Left ventricle myocardium inferior (tissue), 1 donor: ENCODE measurements around the gene PDK4. TPM values are rescaled to one million over a fixed set of nuclear protein-coding genes. Genes with fewer than 3 reads are reported as not detected.
"Not testable (repeated sequence)": the region's sequence is repeated elsewhere in the genome, so short reads cannot be mapped to it uniquely, and the experiment has no call there.

Experiments
- DNase-seq: peaks from one replicate; pipeline ENCODE4 v3.0.0-alpha.2; 2020
- H3K27ac ChIP-seq: fragments of 200-600 bp; replicated peaks from 2 replicates; pipeline ENCODE4 v1.8.0; 2021
- H3K27me3 ChIP-seq: fragments of 200-600 bp; 2 replicates; pipeline ENCODE4 v1.8.0; 2021; ENCODE audit warnings: low read depth
- H3K36me3 ChIP-seq: fragments of 200-600 bp; 2 replicates; pipeline ENCODE4 v1.8.0; 2021
- H3K4me1 ChIP-seq: fragments of 200-600 bp; 2 replicates; pipeline ENCODE4 v1.8.0; 2021
- H3K4me3 ChIP-seq: fragments of 200-600 bp; 2 replicates; pipeline ENCODE4 v1.8.0; 2021; ENCODE audit warnings: mild to moderate bottlenecking, moderate library complexity
- H3K9me3 ChIP-seq: fragments of 200-600 bp; replicated peaks from 2 replicates; pipeline ENCODE4 v1.8.0; 2021
- CTCF ChIP-seq: fragments of 200-600 bp; IDR thresholded peaks from 2 replicates; pipeline ENCODE4 v1.8.0; 2021; ENCODE audit warnings: antibody characterized with exemption, mild to moderate bottlenecking, borderline replicate concordance
- intact Hi-C: fragments of 100-400 bp; cut with micrococcal nuclease; formaldehyde crosslinking; loops from one replicate; pipeline ENCODE4 v1.11.0; 2022
- total RNA-seq: library from RNA; stranded (reverse); fragmentation: NEBNext Ultra II Directional; extraction: Animal tissue kit (Norgen Biotek cat#: 25700); gene quantifications from one replicate; pipeline ENCODE4 v1.2.1, GENCODE V29; 2021
- donor health status: DM: no; HTN: yes; CAD: no; lungs with severe emphysema.

Gene PDK4
- total RNA-seq, 1 donor from 2014 or later: 325 TPM

DNA sequence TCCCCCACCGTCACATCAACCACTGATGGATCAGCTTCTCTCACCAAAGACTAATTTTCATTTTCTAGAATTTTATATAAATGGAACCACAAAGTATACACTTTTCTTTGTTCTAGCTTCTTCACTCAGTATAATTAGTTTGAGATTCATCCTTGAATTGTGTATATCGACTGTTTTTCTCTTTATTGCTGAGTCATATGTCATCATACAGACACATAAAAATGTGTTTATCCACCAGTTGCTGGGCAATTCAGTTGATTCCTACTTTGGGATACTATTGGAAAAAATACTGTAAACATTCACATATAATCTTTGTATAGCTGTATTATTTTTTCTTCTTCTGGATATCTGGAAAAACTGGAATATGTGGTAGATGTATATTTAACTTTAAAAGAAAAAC, 26.6 kb downstream of the PDK4 start:
- intact Hi-C loops: no loop called here
- DNase-seq: no peak
- TF ChIP-seq CTCF: no peak
- H3K27ac ChIP-seq: no peak overlapping the region
- H3K9me3 ChIP-seq: peaks cover 4% of the 10 kb centered on the region
- H3K36me3 ChIP-seq: no peaks in the 10 kb centered on the region
- H3K4me3 ChIP-seq: no peak overlapping the region
- H3K4me1 ChIP-seq: no peaks in the 10 kb centered on the region
- no peaks in the 10 kb centered on the region for H3K27me3 ChIP-seq

GRCh38 chr7:95560674-95561073, 35.6 kb downstream of the PDK4 start:
- H3K4me1 ChIP-seq: no peaks in the 10 kb centered on the region
- no peak for TF ChIP-seq CTCF
- H3K27ac ChIP-seq: no peak overlapping the region
- no peaks in the 10 kb centered on the region for H3K9me3 ChIP-seq
- no peaks in the 10 kb centered on the region for H3K36me3 ChIP-seq
- intact Hi-C loops: no loop called here
- H3K27me3 ChIP-seq: no peaks in the 10 kb centered on the region
- DNase-seq: no peak
- H3K4me3 ChIP-seq: no peak overlapping the region

- Histone ChIP-seq H3K36me3 (no peaks in the 10 kb centered on the region), H3K9me3 (no peaks in the 10 kb centered on the region), H3K27me3 (no peaks in the 10 kb centered on the region), H3K27ac (no peak overlapping the region), H3K4me3 (no peak overlapping the region), H3K4me1 (no peaks in the 10 kb centered on the region)
- TF ChIP-seq CTCF: no peak
- intact Hi-C loops: no loop called here
- no peak for DNase-seq
Observed at GRCh38 chr7:95558864-95559263, 37.5 kb downstream of the PDK4 start.

DNA sequence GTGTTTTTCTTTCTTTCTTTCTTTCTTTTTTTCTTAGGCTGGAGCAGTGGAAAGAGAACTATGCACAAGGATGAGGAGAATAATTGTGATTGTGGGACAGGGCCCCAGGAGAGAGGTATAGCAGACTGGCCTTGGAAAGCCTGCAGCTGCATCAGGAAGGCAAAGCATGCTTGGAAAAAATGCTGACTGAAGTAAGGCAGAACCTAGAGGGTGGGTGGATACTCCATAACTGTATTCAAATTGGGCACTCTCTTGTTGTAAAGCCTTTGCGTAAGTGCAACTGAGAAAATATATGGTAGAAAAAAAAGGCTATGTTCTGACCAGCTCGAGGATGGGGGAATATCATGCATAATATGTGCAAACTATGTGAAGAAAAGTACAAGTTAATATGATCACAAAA, 39.5 kb downstream of the PDK4 start:
- Histone ChIP-seq H3K27me3 (no peaks in the 10 kb centered on the region), H3K4me1 (no peaks in the 10 kb centered on the region), H3K36me3 (no peaks in the 10 kb centered on the region), H3K9me3 (no peaks in the 10 kb centered on the region), H3K27ac (no peak overlapping the region), H3K4me3 (no peak overlapping the region)
- intact Hi-C loops: no loop called here
- no peak for DNase-seq
- no peak for TF ChIP-seq CTCF

GRCh38 chr7:95553939-95554338, 42.4 kb downstream of the PDK4 start:
- no peaks in the 10 kb centered on the region for H3K27me3 ChIP-seq
- peaks cover 25% of the 10 kb centered on the region for H3K4me1 ChIP-seq
- intact Hi-C loops: no loop called here
- no peak for TF ChIP-seq CTCF
- H3K4me3 ChIP-seq: no peak overlapping the region
- no peak for DNase-seq
- H3K36me3 ChIP-seq: no peaks in the 10 kb centered on the region
- no peak overlapping the region for H3K27ac ChIP-seq
- no peaks in the 10 kb centered on the region for H3K9me3 ChIP-seq

DNA sequence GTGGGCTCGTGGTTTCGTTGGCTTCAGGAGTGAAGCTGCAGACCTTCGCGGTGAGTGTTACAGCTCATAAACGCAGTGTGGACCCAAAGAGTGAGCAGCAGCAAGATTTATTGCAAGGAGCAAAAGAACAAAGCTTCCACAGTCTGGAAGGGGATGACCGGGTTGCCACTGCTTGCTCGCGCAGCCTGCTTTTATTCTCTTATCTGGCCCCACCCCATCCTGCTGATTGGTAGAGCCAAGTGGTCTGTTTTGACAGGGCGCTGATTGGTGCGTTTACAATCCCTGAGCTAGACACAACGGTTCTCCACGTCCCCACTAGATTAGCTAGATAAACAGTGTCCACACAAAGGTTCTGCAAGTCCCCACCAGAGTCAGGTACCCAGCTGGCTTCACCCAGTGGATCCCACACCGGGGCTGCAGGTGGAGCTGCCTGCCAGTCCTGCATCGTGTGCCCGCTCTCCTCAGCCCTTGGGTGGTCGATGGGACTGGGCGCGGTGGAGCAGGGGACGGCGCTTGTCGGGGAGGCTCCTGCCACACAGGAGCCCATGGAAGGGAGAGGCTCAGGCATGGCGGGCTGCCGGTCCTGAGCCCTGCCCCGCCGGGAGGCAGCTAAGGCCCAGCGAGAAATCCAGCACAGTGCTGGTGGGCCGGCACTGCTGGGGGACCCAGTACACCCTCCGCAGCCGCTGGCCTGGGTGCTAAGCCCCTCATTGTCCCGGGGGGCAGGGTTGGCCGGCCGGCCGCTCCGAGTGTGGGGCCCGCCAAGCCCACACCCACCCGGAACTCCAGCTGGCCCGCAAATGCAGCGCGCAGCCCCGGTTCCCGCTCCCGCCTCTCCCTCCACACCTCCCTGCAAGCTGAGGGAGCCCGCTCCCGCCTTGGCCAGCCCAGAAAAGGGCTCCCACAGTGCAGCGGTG, 44.0 kb downstream of the PDK4 start:
- intact Hi-C loops, H3K36me3 ChIP-seq, H3K4me3 ChIP-seq, H3K27me3 ChIP-seq, DNase-seq, H3K9me3 ChIP-seq, H3K27ac ChIP-seq: not testable (repeated sequence)
- H3K4me1 ChIP-seq: peaks cover 41% of the 10 kb centered on the region
